Adrenal gland (tissue), 5 donors: ENCODE measurements around the gene PUSL1.

Source experiments
- POLR2A ChIP-seq, 2 donors: fragments of 450-650 bp; IDR thresholded peaks; one replicate each; pipeline ENCODE4 v1.6.1; 2017; ENCODE audit warnings: antibody characterized with exemption in 2 of 2, mild to moderate bottlenecking in 2 of 2, moderate library complexity in 1 of 2
- TF ChIP-seq, protein P1 (sequence below), 6 experiments: fragments of 450-650 bp in 4 of 6; fragments of 200-600 bp in 2 of 6; sonication (generic) in 1 of 6; IDR thresholded peaks; 1 replicate in 5 of 6; 2 replicates in 1 of 6; pipeline versions ENCODE4 v1.5.1 to v1.8.0; 2016 to 2021; ENCODE audit warnings: antibody characterized with exemption in 6 of 6, mild to moderate bottlenecking in 2 of 6, moderate library complexity in 1 of 6
- donor health status: DM: no; HTN: no; CAD: no.

- TF ChIP-seq, protein P1, sequence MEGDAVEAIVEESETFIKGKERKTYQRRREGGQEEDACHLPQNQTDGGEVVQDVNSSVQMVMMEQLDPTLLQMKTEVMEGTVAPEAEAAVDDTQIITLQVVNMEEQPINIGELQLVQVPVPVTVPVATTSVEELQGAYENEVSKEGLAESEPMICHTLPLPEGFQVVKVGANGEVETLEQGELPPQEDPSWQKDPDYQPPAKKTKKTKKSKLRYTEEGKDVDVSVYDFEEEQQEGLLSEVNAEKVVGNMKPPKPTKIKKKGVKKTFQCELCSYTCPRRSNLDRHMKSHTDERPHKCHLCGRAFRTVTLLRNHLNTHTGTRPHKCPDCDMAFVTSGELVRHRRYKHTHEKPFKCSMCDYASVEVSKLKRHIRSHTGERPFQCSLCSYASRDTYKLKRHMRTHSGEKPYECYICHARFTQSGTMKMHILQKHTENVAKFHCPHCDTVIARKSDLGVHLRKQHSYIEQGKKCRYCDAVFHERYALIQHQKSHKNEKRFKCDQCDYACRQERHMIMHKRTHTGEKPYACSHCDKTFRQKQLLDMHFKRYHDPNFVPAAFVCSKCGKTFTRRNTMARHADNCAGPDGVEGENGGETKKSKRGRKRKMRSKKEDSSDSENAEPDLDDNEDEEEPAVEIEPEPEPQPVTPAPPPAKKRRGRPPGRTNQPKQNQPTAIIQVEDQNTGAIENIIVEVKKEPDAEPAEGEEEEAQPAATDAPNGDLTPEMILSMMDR (IDR thresholded peaks at IDR 0.05), result no peak
- TF ChIP-seq POLR2A (IDR thresholded peaks at IDR 0.05), result no peak
These were observed 12.5 kb downstream of the PUSL1 start for GRCh38 chr1:1320666-1321448.
